ENCODE measurements around the gene SASH1. TPM values are rescaled to one million over a fixed set of nuclear protein-coding genes. Genes with fewer than 3 reads are reported as not detected.
"Not testable (repeated sequence)": the region's sequence is repeated elsewhere in the genome, so short reads cannot be mapped to it uniquely, and the experiment has no call there.

Gene SASH1
- total and polyA plus RNA-seq, 8 donors = 5.8 to 82.6 (median 16.3) TPM

DNA sequence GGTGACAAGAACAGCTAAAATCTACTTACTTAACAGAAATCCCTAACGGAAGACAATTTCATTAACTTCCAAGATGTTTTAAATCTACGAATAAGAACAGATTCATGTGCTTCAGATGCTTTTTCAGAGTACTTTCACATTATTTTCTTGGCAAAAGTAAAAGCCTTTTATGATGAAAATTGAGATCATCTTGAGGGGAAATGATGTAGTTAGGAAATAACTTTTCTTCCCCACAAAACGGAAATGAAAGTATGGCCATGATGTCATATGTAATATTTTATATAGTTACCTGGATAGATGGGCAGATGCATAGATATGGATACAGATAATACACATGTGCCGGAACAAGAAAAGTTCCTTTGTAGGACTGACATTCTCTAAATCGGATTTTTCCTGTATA lies 32.8 kb downstream of the SASH1 start:
- Histone ChIP-seq H3K4me3 (no peak overlapping the region), H3K27ac (no peak overlapping the region), H3K36me3 (no peaks in the 10 kb centered on the region), H3K27me3 (no peaks in the 10 kb centered on the region), H3K9me3 (no peaks in the 10 kb centered on the region), H3K4me1 (peaks cover 0 to 14% (median 3%) of the 10 kb centered on the region in 4 donors)
- no peak for DNase-seq
- 92 to 93% (median 92%) methylated on average over 5 of the region's 5 CpGs for WGBS, 5 donors
- intact Hi-C loops (cut with DNase I; ENCODE audit: low total_unique reads) = no loop called here
- TF ChIP-seq POLR2A (IDR thresholded peaks at IDR 0.05) (no peak), EP300 (IDR thresholded peaks at IDR 0.05) (no peak), POLR2AphosphoS5 (IDR thresholded peaks at IDR 0.05) (no peak)
- TF ChIP-seq, protein P1, sequence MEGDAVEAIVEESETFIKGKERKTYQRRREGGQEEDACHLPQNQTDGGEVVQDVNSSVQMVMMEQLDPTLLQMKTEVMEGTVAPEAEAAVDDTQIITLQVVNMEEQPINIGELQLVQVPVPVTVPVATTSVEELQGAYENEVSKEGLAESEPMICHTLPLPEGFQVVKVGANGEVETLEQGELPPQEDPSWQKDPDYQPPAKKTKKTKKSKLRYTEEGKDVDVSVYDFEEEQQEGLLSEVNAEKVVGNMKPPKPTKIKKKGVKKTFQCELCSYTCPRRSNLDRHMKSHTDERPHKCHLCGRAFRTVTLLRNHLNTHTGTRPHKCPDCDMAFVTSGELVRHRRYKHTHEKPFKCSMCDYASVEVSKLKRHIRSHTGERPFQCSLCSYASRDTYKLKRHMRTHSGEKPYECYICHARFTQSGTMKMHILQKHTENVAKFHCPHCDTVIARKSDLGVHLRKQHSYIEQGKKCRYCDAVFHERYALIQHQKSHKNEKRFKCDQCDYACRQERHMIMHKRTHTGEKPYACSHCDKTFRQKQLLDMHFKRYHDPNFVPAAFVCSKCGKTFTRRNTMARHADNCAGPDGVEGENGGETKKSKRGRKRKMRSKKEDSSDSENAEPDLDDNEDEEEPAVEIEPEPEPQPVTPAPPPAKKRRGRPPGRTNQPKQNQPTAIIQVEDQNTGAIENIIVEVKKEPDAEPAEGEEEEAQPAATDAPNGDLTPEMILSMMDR (IDR thresholded peaks at IDR 0.05) = no peak

DNA sequence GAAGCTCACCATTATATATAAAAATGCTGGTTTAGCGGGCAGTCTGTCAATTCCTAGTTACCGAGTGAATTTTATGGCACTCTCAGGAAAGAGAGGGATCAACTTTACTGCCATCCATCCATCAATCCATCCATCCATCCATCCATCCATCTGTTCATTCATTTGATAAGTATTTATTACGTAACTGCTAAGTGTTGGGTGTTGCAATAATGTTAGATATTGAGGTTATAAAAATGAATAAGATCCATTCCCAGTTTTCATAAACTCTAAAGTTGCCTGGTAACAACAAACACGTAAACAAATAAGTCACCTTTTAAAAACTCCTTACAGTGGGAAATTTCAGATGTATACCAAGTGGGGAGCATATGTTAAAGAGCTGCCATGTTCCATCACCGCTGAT lies 36.8 kb downstream of the SASH1 start:
- no peaks in the 10 kb centered on the region for H3K36me3 ChIP-seq
- no peak overlapping the region for H3K27ac ChIP-seq
- no peaks in the 10 kb centered on the region for H3K9me3 ChIP-seq
- no peak for DNase-seq
- H3K27me3 ChIP-seq = no peaks in the 10 kb centered on the region
- intact Hi-C loops (cut with DNase I; ENCODE audit: low total_unique reads) = no loop called here
- TF ChIP-seq POLR2AphosphoS5 (IDR thresholded peaks at IDR 0.05) = no peak
- TF ChIP-seq, protein P1 (IDR thresholded peaks at IDR 0.05) = no peak
- no peak for TF ChIP-seq EP300 (IDR thresholded peaks at IDR 0.05)
- no peak for TF ChIP-seq POLR2A (IDR thresholded peaks at IDR 0.05)
- H3K4me1 ChIP-seq = peaks cover 0 to 6% (median 0%) of the 10 kb centered on the region in 4 donors
- WGBS, 5 donors = 92 to 98% (median 94%) methylated on average over 5 of the region's 5 CpGs
- no peak overlapping the region for H3K4me3 ChIP-seq

GRCh38 chr6:148379966-148380713 lies 37.5 kb downstream of the SASH1 start:
- Histone ChIP-seq H3K4me3 (no peak overlapping the region), H3K27me3 (no peaks in the 10 kb centered on the region), H3K9me3 (no peaks in the 10 kb centered on the region), H3K27ac (no peak overlapping the region), H3K36me3 (no peaks in the 10 kb centered on the region), H3K4me1 (peaks cover 0 to 6% (median 0%) of the 10 kb centered on the region in 4 donors)
- TF ChIP-seq EP300 (IDR thresholded peaks at IDR 0.05) (no peak), POLR2AphosphoS5 (IDR thresholded peaks at IDR 0.05) (no peak), POLR2A (IDR thresholded peaks at IDR 0.05) (no peak)
- TF ChIP-seq, protein P1 (IDR thresholded peaks at IDR 0.05) = no peak
- intact Hi-C loops (cut with DNase I; ENCODE audit: low total_unique reads) = no loop called here
- 90 to 94% (median 92%) methylated on average over 11 of the region's 11 CpGs for WGBS, 5 donors
- DNase-seq = no peak

DNA sequence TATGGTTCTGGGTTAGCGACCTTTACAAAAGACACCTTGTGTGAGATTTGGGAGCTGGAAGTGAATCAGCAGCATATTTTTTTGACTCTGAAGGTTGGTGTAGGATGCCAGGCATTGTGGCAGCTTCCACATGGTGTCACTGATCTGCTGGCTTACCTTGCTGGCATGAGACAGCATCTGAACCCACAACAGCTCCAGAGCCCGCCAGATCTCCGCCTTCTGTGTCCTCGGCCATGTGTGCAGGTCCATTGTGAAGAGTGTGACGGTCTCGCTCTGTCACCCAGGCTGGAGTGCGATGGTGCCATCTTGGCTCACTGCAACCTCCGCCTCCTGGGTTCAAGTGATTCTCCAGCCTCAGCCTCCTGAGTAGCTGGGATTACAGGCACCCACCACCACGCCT lies 39.4 kb downstream of the SASH1 start:
- DNase-seq; H3K9me3 ChIP-seq; H3K27me3 ChIP-seq; H3K4me3 ChIP-seq; H3K36me3 ChIP-seq; H3K4me1 ChIP-seq; intact Hi-C loops (cut with DNase I; ENCODE audit: low total_unique reads): not testable (repeated sequence)
- peak overlapping the region in 1 of 5 donors; percentile 2 for H3K27ac ChIP-seq
- 95 to 98% (median 96%) methylated on average over 9 of the region's 9 CpGs for WGBS, 5 donors

GRCh38 chr6:148382861-148383260 lies 40.2 kb downstream of the SASH1 start:
- WGBS, 5 donors = 87 to 94% (median 90%) methylated on average over 9 of the region's 9 CpGs
- TF ChIP-seq, protein P1 (IDR thresholded peaks at IDR 0.05) = no peak
- TF ChIP-seq EP300 (IDR thresholded peaks at IDR 0.05) = no peak
- no peak for TF ChIP-seq POLR2AphosphoS5 (IDR thresholded peaks at IDR 0.05)
- TF ChIP-seq POLR2A (IDR thresholded peaks at IDR 0.05) = no peak
- Histone ChIP-seq H3K4me3 (no peak overlapping the region), H3K27ac (peak overlapping the region in 1 of 5 donors; percentile 32), H3K27me3 (no peaks in the 10 kb centered on the region), H3K9me3 (no peaks in the 10 kb centered on the region), H3K36me3 (no peaks in the 10 kb centered on the region), H3K4me1 (peaks cover 0 to 6% (median 0%) of the 10 kb centered on the region in 4 donors)
- intact Hi-C loops (cut with DNase I; ENCODE audit: low total_unique reads) = no loop called here
- no peak for DNase-seq
